NCI-H146 (cell line): ENCODE results near the gene OBSCN.

Source experiments
- DNase-seq: peaks from one replicate; lab custom pipeline; 2025; lab: John Stamatoyannopoulos, UW

OBSCN gene

DNA sequence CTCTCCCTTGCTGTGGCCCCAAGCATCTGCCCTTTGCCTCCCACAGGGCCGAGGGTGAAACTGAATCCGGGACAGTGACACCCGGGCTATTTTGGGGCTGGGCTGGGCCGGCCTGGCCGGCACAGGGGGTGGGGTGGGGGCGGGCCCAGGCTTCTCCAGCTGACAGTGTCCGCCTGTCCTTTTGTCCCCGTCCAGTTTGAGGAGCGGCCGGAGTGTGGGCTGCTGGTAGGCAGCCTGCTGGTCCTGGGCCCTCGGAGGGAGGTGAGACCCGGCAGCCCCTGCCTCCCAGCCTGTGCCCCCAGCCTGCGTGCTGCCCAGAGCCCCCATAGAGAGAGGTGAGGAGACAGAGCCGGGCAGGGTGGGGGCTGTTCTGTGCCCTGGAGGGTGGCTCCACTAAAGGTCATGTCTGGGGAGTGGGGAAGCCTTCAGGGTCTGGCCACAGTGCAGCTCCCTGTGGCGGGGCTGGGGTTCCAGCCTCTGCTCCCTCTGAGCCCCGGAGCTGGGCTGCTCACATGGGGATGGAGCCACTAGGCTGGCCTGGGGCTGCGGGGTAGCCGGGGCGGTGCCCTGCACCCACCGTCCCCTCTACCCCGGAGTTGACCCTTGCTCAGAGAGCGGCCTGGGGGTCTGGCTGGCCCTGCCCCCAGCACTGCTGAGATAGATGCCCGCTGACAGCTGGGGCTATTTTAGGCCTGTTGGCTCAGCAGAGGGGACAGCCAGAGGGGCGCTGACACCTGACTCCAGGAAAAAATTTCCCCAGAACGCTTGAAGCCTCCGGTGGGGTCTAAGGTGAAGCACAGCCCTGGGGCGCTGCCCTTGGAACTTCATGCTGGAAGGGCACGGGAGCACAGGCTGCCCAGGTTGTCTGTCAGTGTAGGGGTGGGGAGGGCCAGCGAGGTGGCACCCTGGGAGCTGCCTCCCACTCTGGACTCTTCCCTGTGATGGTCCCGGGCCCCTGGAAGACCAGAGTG, at the start of gene OBSCN:
Gene OBSCN (plus strand): TSS at position 194 of the 971 bp plus-strand sequence. CDS start 3,740 bp downstream, outside the sequence.
- DNase-seq: no peak

DNA sequence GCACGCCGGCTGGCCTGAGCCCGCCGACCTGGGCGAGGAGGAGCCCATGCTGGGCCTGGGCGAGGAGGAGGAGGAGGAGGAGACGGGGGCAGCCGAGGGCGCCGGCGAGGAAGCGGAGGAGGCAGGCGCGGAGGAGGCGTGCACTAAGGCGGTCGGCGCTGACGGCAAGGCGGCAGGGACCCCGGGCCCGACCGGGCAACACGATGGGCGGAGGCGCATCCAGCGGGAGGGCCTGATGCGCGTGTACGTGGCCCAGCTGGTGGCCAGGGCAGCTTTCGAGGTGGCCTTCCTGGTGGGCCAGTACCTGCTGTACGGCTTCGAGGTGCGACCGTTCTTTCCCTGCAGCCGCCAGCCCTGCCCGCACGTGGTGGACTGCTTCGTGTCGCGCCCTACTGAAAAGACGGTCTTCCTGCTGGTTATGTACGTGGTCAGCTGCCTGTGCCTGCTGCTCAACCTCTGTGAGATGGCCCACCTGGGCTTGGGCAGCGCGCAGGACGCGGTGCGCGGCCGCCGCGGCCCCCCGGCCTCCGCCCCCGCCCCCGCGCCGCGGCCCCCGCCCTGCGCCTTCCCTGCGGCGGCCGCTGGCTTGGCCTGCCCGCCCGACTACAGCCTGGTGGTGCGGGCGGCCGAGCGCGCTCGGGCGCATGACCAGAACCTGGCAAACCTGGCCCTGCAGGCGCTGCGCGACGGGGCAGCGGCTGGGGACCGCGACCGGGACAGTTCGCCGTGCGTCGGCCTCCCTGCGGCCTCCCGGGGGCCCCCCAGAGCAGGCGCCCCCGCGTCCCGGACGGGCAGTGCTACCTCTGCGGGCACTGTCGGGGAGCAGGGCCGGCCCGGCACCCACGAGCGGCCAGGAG, 49.5 kb upstream of the OBSCN start:
- DNase-seq: no peak

DNA sequence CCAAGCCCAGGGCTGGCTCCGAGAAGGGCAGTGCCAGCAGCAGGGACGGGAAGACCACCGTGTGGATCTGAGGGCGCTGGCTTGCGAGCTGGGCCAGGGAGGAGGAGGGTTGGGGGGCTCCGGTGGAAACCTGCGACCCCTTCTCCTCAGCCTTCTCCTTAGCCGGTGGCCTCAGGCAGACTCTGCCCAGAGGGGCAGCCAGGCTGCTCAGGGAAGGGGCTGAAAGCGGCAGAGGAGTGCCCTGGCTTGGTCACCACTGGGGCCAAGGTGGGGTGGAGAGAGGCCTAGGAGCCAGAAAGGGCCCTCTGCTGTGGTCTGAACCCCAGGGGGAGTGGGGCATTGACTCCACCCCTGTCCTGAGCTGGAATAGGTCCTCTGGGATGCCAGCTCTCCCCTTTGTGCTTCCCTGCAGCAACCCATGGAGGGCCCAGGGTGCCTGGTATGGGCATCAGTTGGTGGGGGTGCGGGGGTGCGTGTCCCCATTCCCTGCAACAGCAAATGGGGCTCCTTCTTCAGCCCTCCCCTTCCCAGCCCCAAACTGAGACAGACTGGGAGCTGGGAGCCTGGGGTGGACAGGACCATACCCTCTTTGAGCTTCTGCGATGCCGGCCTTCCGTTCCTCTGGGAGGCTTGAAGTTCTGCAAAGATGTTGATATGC, 48.7 kb upstream of the OBSCN start:
- no peak for DNase-seq

DNA sequence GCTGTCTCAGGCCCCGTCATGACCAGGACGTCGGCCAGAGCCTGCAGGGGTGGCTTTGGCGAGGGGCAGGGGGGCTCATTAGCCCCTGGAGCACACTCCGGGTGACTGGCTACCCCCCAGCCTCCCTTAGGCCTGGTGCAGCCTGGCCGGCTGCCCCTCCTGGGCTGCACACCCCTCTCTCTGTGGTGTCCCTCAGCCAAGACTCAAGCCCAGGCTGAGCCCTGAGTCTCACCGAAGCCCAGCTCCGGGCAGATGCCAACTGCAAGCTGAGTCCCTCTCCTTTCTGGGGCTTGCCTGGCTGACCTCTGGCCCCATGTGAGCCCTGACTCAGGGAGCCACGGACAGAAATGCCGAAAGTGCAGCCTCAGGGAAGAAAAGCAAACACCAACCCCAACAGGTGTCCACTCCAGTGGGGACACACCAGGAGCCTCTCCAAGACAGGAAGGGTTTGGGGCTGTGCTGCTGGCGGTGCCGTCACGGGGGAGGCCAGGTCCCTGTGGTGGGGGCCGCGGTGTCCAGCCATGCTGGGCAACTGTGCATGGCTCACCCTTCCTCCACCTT, 47.6 kb upstream of the OBSCN start:
- DNase-seq: no peak

- no peak for DNase-seq
These were observed 46.5 kb upstream of the OBSCN start for GRCh38 chr1:228161362-228161761.

DNA sequence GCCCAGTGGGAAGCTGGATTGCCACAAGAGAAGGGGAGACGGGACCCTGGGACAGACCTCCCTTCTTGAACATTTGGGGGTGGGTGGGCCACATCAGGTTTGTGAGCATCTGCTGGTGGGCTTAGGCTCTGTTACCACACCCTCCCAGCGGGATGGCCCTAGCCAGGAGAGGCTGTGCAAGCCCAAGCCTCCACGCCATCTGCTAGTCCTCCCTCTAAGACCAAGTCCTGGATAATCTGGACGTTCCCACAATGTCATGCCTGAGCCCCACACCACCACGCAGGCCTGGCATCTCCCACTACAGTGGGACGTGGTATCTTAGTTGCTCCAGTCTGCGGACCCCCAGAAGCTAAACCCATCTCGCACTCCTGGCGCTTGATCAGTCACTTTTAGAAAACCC, 46.0 kb upstream of the OBSCN start:
- no peak for DNase-seq

- no peak for DNase-seq
These were observed 45.4 kb upstream of the OBSCN start for GRCh38 chr1:228162286-228163006.

- no peak for DNase-seq
These were observed 44.7 kb upstream of the OBSCN start for GRCh38 chr1:228163007-228163753.

DNA sequence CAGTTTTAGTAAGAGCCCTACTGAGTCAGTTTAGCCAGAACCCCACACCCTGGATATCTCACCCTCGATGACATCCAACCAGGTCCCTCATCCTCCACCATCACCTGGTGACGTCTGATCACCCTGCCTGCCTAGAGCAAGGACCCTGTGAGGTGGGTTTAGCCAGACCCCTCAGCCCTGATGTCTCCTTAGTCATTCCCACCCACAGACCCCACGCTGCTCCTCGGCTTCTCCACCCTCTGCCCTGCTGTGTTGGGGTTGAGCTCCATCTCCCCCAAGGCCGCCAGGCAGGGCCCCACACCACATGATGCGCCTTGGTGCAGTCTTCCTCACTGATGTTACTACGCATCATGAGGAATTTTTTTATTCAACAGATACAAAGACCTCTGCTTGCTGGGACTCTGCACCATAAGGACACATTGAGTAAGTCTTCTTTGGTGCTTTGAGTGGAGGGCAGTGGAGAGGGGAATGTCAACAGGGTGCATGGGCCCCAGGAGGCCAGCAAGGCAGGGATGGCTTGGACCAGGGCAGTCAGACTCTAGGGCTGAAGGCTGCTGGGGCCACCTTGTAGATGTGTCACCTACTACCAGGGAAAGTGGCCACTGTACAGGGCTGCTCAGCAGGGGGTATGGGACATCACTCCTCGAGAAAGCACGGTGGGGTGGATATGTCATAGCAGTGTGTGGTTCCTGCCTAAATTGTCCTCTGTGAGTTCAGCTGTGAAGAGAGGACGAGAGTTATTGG, 43.9 kb upstream of the OBSCN start:
- no peak for DNase-seq

DNA sequence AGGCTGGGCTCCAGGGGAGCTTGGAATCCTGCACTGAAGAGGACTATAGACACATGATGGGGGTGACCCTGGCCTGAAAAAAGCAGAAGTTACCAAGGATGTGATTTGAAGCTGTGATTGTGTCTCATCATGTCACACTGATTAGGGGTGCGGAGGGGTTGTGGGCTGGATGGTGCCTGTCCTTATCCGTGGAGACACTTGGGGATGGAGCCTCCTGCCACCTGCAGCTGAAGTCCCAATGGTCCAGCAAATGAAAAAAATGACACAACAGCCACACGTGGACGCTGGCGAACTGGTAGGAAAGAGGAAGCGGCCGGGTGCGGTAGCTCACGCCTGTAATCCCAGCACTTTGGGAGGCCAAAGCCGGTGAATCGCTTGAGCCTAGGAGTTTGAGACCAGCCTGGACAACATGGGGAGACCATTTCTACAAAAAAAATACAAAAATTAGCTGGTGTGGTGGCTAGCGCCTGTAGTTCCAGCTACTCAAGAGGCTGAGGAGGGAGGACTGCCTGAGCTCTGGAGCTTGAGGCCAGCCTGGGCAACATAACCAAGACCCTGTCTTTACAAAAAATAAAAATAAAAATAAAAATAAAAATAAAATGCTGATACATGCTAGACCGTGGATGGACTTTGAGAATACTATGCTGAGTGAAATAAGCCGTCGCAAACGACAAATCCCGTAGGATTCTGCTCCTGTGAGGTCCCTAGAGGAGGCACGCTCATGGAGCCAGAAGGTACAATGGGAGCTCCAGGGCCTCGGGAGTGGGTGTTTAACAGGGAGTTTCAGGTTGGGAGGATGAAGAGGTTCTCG, 43.1 kb upstream of the OBSCN start:
- DNase-seq: peak; percentile 29

GRCh38 chr1:228165372-228166169, 42.3 kb upstream of the OBSCN start, which contains the start of gene IBA57:
IBA57 (plus strand) TSS chr1:228165804; CDS start chr1:228165817, 13 bp downstream.
- DNase-seq: peak; percentile 98

DNA sequence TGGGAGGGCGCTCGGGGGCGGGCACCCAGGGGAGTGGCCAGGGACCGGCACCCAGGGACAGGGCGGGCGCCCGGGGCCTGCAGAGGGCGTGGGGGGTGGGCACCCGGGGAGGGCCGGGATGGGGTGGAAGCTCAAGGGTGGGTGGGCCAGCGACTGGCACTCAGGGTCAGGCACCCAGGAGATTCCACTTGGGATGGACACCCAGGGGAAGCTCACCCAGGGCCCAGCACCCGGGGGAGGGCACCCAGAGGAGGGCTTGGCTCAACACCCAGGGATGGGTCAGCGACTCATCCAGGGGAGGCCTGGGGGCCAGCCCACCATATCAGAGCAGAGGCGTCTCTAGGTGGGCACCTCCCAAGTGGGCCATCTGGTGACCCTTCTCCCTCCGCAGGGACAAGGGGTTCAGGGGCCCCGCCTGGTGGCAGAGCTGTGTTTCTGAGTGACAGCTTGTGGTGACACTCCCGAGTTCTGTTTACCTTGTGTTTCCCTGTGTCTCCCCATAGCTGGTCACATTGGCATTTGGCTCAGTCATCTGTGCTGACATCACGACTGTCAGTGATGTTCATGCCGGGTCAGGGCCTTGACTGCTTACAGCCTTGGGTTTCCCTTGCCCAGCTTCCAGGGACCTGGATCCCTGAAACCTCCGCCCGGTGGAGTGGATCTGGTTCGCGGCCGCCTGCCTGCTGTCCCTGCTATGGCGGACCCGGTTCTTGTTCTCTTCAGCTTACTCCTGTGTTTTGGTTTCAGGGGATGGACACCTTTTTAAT, 41.5 kb upstream of the OBSCN start:
- peak; percentile 54 for DNase-seq

DNA sequence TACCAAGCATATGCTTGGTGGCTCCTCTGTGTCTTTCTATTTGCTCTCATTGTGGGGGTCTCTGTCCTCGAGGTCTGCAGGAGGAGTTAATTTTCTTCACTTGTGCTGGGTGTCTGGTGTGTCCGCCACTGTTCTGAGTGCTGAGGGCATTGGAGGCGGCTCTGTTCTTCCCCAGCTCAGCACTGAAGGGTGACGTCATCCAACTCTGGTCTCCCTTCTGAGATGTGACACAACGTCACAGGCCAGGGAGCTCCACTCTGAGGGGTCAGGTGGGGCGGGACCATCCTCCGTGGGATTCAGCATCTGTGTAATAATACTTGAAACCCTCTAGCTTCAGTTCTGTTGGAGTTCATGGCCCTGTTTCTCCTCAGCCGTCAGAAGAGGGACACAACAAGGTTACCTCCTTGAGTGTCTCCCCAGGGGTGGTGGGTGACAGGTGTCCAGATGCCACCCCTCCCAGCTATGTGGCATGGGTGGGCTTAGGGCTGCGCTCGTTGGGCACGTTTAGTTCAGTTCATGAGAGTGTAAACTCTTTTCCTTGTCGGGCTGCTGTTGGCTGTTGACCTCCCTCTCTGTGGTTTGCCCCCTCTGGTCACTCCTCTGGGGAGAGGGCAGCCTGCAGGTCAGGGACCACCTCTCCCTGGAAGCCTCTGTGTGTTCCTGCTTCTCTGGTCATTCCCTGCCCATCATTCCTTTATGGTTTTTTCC, 39.1 kb upstream of the OBSCN start:
- no peak for DNase-seq

- DNase-seq: no peak
These were observed 38.5 kb upstream of the OBSCN start for GRCh38 chr1:228169345-228169744.

- no peak for DNase-seq
These were observed 37.2 kb upstream of the OBSCN start for GRCh38 chr1:228170666-228171065.

DNA sequence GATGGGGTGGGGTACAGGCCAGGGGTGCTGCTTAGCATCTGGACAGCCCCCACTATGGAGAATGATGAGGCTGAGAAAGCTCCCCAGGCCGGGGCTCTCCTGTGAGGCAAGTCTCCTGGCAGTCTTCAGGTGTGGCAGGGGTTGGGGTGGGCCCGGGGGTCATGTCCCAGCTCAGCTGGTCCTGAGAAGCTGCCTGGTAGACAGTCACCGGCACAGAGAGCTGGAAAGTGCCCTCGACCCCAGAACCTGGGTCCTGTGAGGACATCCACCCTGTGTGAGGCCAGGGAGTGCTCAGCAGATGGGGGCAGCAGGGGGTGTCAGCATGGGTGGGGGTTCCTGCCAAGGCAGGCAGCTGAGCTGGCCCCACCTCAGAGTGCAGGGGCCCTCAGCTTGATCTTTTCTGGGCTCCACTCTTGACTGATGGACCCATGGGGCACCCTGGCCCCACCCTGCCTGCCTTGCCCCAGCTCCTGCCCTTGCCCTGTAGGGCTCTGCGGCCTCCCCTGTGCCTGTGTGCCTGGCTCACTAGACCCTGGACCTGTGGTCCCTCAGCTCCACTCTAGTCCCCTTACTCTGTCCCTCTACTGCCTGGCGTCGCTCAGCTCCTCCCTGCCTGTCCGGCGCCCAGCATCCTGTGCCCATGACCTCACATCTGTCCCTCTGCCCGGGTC, 36.5 kb upstream of the OBSCN start:
- no peak for DNase-seq
